Epithelial cell of esophagus (primary cell): Measurements from ENCODE around the gene FATE1.

Experiments used
- DNase-seq: peaks from one replicate; pipeline ENCODE4 v3.0.0; 2010; ENCODE audit warnings: low read depth
- H3K4me3 ChIP-seq: 2 replicates; pipeline ENCODE4 v1.5.1; 2011; ENCODE audit warnings: mild to moderate bottlenecking, low read length, control low read depth
- TF ChIP-seq, protein P1 (sequence below): IDR thresholded peaks from 2 replicates; pipeline ENCODE4 v1.5.1; 2011; ENCODE audit warnings: low read depth, mild to moderate bottlenecking, low read length, control low read depth, inconsistent platforms; ENCODE audit not compliant: insufficient read depth; ENCODE audit errors: missing control alignments

FATE1 gene

DNA sequence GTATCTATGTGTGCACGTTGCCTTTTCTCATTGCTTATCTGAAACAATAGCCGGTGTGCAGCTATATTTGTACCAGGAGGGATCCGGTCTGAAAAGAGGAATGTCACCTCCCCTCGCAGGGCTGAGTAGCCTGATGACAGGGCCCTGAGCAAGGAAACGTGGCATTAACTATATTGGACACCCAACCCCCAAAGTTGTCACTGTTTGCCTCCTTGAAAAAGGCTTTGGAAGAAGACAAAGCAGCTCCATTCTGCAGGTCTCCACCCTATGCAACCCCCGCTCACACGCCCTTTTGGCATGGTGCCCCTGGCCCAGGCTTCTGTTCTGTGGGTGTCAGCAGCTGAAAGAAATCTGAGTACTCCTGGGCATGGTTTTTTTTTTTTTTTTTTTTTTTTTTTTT lies 12.3 kb upstream of the FATE1 start:
- H3K4me3 ChIP-seq = no peak overlapping the region
- DNase-seq = no peak
- TF ChIP-seq, protein P1, sequence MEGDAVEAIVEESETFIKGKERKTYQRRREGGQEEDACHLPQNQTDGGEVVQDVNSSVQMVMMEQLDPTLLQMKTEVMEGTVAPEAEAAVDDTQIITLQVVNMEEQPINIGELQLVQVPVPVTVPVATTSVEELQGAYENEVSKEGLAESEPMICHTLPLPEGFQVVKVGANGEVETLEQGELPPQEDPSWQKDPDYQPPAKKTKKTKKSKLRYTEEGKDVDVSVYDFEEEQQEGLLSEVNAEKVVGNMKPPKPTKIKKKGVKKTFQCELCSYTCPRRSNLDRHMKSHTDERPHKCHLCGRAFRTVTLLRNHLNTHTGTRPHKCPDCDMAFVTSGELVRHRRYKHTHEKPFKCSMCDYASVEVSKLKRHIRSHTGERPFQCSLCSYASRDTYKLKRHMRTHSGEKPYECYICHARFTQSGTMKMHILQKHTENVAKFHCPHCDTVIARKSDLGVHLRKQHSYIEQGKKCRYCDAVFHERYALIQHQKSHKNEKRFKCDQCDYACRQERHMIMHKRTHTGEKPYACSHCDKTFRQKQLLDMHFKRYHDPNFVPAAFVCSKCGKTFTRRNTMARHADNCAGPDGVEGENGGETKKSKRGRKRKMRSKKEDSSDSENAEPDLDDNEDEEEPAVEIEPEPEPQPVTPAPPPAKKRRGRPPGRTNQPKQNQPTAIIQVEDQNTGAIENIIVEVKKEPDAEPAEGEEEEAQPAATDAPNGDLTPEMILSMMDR = no peak

DNA sequence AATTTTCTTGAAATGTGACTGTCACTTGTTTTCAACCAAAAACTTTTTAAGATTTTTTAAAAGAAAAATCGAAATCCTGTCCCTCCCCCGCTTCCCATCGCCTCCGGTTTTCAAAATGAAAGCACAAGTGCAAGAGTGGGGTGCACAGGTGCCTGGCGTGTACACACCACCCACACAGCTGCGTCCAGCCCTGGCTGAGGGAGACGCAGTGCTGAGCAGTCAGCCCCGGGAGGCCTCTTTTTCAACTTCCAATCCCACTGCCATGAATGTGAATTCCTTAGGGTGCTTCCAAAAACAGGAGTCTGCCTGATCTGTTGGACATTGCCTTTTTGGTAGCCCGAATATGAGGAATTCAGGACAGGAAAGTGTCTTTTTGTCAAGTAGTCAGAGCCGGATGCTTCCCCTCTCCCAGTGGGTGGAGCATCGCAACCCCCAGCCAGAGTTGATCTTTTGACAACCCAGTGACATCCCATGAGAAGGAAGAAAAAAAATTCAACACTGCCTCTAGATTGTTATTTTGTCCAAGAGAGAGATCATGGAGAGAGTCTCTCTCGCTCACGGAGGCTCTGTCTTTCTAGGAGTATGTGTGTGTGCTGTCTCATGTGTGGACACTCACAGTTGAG lies 11.7 kb upstream of the FATE1 start:
- TF ChIP-seq, protein P1 = no peak
- DNase-seq = no peak

DNA sequence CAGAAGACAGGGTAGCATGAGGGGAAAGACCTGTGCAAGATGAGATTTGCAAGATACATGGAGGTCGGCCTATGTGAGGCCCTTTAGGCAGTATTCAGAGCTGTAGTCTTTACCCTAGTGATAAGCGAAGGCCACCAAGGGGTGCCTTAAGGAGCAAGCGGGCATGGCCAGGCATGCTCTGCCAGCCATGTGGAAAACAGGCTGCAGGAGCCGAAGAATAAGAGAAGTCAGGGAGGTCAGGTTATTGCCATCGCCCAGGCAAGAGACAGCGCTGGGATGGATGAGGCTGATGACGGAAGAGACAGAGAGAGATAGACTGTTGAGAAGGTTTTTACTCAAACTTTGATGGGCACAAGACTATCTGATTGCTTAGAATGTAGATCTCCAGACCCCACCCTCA lies 7.0 kb upstream of the FATE1 start:
- TF ChIP-seq, protein P1 = no peak
- no peak overlapping the region for H3K4me3 ChIP-seq
- DNase-seq = no peak

More for the DNA sequence above, 11.7 kb upstream of the FATE1 start:
- H3K4me3 ChIP-seq = no peak overlapping the region

DNA sequence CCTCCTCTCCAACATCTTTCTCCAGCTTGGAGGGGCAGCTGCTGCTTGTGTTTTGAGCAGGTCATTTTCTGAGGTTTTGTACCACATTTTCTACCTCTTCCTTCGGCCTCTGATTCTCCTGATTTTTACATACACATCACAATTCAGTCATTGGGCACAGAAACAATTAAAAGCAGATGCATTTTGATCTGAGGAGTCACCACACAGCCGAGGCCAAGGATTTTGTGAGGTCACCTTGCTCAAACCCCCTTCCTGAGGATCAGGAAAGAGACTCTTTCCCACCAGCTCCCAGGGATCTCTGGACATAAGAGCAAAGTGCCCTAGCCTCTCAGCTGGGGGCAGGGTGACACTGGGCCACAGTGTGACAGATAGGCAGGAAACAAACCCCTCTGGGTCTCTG lies 5.4 kb upstream of the FATE1 start:
- TF ChIP-seq, protein P1 = no peak
- no peak for DNase-seq
- no peak overlapping the region for H3K4me3 ChIP-seq

DNA sequence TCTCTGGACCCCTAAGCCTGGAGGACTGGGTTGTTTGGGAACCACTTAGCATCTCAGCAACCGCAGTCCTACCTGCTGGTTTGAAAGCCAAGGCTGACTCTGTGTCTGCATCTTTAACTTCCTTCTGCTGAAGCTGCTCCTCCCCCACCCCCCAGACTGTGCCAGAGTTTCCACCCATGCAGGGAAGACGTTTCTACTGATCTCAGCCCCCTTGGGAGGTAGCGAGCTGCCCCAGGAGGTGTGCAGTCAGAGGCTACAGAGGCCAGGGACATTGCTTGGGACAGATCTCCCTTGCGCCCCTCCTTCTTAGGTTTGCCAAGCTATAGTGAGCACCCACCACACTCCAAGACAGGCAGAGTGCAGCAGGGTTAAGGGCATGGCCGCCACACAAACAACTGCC lies 4.7 kb upstream of the FATE1 start:
- DNase-seq = no peak

DNA sequence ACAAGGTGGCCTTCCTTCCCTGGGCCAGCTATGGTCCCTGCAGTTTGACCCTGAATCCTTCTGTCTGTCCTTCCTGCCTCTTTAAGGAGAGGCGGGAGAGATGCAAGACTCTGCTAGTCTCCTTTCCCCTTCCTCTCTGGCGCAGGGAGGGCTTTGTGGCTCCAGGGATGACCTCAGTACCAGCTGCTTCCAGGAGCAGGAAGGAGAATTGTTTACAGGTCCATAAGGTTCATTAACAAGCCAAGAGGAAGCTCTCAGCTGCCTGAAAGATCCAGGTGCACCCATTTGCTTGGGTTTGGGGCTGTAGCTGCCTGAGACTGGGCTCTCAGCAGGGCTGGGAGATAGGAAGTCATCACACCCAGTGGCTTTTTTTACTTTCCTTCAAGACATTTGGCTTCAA lies 4.0 kb upstream of the FATE1 start:
- DNase-seq = no peak
- no peak overlapping the region for H3K4me3 ChIP-seq
- TF ChIP-seq, protein P1 = no peak

More for the DNA sequence above, 4.7 kb upstream of the FATE1 start:
- H3K4me3 ChIP-seq = no peak overlapping the region
- TF ChIP-seq, protein P1 = no peak

DNA sequence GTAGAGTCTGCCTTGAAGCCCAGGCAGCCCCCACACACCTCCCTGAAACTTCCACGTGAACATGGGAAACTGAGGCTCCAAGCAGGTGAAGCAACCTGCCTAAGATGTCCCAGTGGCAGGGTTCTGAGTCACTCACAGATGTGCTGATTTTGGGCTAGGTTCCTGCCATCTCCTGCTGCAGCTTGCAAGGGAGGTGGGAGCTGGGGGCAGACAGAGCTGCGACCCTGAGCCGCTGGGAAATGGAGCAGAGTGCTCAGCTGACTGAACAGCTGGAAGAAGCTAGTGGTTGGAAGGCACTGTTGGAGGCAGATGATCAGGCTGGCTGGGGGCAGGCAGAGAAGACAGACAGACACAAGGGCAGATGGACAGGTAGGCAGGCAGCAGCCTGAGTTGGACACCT lies 3.6 kb upstream of the FATE1 start:
- H3K4me3 ChIP-seq = no peak overlapping the region
- no peak for DNase-seq
- TF ChIP-seq, protein P1 = no peak
